CD4-positive, alpha-beta T cell treated with Interleukin-6 for 4 hours (primary cell): ENCODE measurements around the gene LRRC25.
"Not testable (repeated sequence)": the region's sequence is repeated elsewhere in the genome, so short reads cannot be mapped to it uniquely, and the experiment has no call there.

Experiments
- DNase-seq: peaks from one replicate; pipeline ENCODE4 v3.0.0-alpha.2; 2020; ENCODE audit warnings: mixed read lengths

LRRC25 gene

DNA sequence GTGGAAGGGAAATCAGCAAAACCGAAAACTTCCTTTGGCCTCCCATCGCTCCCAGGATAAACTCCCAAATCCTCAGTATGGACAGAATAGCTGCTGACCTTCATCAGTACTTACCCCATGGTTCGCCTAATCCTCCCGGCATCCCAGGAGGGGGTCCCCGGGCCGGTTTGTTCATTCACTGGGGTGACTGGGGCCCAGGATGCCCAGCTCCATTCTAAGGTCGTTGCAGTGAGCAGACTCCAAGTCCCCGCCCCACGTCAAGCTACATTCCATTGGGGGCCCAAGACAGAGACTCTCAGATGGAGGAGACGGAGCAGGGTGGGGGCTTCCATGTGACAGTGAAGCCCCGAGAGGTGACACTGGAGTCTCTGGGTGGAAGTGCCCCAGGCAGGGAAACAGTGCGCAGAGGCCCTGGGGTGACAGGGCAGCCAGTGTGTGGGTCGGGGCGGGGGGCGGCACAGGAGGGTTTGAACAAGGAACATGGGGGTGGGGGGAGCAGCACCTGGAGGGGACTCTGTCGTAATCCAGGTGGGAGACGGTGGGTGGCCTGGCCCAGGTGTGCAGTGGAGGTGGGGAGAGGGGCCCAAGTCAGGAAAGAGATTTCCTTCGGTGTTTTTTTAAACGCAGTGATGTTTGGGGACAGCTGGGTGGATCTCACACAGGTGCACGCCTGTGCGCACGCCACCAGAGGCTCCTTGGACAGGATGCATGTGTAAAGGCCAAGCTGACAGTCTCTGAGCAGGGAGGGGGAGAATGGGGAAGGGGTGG, 26.9 kb upstream of the LRRC25 start:
- no peak for DNase-seq

DNA sequence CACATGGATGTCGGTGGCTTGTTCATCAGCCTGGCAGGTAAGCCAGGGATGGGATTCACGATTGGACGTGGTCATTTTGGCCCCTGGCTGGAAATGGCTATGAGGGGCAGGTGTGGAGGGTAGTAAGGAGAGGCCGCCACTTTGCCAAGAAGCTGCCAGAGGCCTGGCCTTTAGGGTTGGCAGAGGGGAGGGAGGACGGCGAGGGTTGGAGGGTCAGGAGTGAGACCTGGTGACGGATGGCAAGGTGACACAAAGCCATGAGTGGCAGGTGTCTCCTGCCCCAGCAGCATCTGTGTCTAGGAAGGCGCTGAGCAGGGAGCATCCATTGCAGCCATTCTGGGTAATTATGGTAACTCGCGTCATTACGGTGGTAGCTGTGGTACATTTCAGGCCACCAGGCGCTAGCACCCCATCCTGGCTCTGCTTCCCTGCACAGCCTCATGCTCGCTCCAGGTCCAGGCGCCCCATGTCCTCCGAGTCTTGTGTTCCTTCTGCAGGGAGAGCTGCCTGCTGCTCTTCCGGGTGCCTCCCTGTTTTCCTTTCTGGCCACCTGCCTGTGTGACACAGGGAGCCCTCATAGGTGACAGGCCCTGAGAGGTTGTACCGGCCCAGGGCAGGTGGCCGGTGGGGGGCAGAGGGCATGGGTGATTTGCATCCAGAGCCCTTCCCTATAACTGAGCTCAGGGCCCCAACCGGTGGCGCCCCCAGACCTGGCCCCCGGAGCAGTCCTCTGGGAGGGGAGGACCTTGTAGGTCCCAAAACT, 26.0 kb upstream of the LRRC25 start:
- no peak for DNase-seq

DNA sequence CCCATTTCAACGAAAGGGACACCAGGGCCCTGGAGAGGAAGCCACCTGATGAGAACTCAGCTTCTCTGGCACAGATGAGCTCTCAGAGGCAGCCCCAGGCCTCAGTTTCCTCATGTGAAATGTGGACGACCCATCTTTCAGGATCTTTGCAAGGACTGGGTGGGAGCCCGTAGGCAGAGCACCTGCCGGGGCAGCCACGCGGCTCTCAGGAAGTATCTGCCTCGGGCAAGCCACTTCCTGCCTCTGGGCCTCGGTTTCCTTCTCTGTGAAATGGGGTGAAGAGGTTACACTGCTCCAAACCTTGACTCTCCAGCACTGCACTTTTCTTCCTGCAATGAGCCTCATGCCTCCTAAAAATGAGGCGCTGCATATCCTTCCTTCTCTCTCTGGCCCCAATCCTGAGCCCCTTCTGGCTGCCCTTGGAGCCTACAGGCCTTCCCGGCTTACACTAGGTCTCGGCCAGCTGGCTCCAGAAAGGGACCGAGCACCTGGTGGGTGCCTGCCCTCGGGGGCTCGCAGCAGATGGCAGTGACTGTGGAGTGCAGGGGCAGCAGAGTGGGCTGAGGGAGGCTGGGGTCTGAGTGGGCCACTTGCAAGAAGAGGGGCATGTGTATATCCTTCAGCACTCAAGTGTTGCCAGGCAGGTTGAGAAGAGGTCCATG, 25.2 kb upstream of the LRRC25 start:
- peak; percentile 57 for DNase-seq

DNA sequence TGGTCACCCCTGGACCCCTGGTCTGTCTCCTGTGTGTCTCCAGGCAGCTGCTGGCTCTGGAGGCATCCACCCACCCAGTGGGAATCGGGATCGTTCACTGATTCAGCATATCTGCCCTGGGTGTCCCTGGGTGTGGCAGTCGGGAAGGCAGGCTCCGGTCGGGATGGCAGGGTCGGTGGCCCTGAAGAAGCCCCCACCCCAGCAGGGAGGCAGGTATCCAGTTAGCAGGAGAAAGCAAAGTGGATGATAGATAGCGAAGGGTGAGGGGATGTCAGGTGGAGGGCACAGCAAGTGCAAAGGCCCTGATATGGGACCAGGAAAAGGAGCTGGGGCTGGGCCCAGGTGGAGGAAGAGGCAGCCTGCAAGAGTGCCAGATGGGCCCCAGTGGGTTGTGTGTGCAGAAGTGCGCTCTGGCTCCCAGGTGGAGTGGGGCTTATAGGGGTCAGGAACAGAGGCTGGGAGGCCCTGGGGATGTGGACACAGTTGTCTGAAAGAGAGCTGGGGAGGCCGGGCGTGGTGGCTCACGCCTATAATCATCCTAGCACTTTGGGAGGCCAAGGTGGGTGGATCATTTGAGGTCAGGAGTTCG, 24.0 kb upstream of the LRRC25 start:
- no peak for DNase-seq

DNA sequence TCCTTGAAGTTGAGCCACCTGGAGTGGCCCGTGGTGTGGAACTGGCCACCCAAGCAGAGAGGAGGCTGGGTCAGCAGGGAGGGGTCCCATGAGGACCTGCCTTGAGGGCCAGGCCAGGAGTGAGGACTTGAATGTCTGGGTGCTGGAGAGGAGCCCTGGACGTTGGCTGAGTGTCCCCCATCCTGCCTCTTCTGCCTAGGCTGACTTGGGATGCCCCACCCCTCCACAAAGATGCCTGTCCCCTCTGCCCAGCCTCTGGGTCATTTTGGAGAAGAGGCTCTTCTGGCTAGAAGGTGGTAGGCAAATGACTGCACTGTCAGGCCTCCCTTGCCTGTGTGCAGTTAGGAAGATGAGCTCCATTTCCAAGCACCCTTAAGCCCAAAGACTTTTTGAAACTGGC, 23.5 kb upstream of the LRRC25 start:
- no peak for DNase-seq

DNA sequence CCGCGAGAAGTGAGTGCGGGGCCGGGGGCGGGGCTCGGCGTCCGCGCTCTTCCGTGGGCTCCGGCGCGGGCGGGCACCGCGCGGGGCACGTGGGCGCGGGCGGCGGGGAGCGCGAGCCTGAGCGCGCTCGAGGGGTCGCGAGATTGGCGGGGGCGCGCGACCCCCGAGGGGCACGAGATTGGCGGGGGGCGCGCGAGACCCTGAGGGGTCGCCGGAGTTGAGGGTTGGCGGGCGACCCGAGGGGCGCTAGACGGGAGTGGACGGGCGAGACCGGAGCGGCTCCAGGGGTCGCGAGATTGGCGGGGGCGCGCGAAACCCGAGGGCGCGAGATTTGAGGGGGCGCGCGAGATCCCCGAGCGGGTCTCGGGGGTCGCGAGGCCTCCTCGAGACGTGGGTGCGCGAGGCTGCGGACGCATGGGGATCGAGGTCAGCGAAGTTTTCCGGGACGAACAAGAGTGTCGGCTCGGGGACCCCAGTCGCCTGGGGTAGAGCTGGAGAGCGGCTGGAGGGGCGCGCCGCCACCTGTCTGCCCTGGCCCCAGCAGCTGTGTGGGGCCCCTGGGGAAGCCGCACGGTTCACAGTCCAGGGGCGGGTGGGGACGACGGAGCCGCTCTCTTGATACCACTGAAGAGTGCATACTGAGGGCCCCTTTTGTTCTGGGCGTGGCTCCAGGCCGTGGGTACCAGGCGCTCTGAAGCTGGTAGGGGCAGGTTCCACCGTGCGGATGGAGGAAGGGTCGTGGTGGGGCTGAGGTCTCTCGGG, 22.5 kb upstream of the LRRC25 start:
- peak; percentile 59 for DNase-seq

DNA sequence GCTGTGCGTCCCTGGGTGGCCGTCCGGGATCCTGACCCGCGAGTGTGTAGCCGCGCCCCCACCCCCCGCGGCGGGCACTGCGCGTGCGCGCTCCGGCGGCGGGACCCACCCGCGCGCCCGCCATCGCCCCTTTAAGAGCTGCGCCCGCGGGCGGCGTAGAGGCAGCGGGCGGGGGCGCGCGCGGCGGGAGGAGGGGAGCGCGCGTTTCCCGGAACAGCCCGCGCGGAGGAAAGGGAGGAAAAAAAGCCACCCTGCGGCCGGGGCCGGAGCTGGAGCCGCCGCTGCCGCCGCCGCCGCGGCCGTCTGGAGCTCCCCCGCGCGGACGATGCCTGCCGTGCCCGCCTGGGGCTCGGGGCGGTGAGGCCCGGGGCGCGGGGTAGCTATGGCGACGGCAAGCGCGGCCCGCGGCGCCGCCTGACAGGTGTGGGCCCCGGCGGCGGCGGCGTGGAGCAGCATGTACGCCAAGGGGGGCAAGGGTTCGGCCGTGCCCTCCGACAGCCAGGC, 21.8 kb upstream of the LRRC25 start, which contains the start of gene SSBP4:
Gene SSBP4 (plus strand): TSS at position 204 of the 504 bp plus-strand sequence. CDS start 251 bp downstream, at position 455.
- DNase-seq, result peak; percentile 75

DNA sequence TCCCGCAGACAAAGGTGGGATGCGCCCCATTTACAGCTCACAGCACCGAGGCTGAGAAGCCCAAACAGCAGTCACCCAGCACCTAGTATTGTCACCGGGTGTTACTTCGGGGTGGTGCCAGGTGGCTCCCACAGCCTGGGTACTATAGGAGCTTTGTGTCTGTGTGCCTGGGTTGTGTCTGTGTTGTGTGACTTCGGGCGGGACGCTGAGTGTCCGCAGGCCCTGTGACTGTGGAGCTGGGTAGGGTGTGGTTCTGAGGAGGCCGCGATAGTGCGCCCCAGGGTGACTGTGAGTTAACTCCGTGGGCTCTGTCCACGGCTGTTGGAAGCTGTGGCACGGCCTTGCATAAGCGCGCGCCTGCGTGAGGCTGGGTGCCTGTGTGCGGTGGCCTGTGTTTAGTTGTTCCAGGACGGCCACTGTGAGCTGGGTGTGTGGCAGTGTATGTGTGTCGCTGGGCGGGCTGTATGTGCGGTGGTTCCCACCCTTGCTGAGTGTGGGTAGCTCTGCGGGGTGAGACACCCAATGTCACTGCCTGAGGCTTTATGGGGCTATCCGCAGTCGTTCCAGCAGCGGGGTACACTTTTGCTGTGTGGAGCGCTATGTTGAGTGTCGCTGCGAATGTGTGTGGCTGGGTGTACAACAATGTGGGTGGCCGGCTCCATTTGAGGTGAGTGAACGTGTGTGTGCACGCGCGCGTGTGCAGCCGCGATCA, 21.2 kb upstream of the LRRC25 start:
- peak; percentile 29 for DNase-seq

DNA sequence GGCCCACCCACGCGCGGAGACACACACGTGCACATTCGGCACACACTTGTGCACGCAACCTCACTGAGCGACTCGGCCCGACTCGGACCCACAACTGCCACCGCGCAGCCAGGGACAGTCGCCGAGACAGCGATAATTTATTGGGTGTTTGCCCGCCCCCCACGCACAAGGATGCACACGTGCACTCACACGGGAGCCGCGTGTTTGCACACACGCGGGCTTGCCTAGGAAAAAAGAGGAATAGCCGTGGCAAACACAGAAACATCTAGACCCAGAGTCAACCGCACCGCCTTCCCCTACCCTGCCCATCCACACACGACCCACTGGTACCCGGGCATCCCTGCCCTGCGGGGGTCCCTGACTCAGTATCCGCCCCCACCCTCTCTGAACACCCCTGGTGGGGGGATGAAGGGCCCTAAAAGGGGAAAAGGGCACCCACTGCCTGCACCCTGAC, 20.6 kb upstream of the LRRC25 start:
- DNase-seq, result no peak

DNA sequence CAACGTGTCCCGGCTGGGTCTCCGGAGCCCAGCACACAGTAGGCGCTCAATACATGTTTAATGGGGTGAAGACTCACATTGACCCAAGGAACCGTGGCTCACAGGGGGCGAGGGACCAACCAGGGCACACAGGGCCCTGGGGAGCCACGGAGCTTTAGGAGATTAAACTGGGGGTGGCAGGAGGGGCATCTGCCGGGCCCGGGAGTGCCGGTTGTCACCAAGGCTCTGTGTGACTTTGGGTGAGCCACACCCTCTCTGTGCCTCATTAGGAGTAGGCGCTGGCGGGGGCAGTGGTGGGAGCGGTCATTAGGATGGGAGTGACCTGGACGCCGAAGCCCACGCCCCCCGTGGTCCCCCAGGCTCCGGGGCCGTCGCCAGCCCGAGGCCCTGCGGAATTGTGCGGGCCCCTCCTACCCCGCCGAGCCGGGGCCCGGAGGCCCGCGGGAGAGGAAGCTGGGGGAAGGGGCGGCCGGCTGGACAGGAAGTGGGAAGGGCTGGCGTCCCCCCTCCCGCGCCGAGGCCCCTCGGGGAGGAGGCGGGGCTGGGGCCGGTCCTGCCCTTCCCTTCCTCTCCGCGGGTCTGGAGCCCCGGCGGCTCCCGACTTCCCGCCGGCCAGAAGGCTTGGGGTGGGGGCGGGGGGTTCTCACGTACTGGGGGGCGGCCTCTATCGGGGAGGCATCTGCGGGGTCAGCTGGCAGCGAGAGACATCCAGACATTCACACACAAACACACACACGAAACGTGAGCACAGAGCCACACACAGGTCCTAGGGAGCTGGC, 20.0 kb upstream of the LRRC25 start:
- no peak for DNase-seq

DNA sequence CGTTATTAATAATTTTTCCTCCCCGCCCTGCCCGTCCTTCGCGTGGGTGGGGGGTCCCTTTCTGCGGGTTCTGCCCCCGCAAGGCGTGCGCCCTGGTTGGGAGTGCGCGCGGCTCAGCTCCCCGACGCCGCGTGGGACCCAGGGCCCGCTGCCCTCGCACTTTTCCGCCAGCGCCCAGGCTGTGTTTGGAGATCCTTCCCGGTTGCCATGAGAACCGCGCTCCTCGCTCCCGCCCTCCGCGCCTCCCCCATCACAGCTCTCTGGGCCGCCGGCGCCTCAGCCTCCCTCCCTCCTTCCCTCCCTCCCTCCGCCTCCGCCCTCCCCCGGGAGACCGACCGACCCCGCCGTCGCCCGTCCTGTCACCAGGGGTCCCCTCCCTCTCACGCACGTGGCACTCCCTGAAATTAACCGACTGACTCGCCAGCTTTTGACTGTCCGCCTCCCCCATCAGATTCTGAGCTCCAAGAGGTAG, 19.4 kb upstream of the LRRC25 start:
- peak; percentile 59 for DNase-seq

DNA sequence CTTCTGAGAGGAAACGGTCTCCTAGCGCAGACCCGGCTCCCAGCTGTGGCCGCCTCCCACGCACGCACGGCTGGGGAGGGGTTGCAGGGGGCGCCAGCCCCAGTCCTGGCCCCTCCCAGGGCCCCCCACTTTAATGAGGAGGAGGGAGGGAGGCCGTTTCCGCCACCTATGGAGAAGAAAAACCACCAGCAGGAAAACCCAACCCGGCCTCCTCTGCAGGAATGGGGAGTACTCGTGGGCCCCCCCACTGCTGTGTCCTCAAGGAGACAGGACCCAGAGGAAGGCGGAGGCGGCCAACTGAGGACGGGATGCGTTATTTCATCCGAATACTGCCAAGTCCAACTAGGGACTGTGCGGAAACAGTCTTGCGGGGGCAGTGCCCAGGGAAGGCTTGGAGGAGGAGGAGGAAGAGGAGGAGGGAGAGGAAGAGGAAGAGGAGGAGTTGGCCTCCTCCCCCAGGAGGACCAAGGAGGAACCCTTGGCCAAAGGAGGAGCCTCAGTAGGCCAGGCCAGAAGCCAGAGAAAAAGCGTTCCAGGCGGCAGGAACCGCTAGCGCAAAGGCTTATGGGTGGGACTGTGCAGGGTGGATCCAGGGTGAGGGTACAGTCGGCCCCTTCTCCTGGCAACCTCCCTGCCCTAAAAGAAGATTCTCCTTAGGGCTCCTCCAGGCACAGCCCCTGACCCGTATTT, 17.9 kb upstream of the LRRC25 start:
- no peak for DNase-seq

DNA sequence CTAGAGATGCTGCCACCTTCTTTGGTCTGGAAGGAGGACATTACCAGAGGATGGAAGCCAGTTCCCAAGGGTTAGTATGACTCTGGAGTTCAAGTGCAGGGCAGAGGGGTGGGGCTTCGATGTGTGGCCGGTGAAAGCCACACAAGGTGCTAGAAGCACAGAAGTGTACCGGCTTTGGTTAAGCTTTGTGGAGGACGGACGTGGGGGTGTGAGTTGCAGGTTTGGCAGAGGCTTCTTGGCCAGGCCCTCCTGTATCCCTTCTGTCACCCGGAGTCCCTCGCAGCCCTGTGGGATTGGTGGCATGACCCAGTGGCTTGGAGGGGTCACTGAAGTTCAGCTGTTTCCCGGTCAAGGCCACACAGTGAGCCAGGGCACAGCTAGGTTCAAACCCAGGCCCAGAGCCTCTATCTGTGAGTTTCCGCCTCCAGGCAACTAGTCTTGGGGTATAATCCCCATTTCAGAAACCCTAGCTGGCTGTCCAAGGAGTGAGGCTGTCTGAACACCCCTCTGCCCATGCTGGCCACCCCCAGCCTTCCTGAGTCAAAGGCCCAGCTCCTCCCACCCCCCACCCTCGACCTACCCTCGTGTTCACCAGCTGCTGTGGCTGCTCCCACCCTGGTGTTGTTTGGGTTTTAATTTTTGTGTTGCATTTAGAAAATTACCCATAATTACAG, 17.2 kb upstream of the LRRC25 start:
- DNase-seq, result no peak

DNA sequence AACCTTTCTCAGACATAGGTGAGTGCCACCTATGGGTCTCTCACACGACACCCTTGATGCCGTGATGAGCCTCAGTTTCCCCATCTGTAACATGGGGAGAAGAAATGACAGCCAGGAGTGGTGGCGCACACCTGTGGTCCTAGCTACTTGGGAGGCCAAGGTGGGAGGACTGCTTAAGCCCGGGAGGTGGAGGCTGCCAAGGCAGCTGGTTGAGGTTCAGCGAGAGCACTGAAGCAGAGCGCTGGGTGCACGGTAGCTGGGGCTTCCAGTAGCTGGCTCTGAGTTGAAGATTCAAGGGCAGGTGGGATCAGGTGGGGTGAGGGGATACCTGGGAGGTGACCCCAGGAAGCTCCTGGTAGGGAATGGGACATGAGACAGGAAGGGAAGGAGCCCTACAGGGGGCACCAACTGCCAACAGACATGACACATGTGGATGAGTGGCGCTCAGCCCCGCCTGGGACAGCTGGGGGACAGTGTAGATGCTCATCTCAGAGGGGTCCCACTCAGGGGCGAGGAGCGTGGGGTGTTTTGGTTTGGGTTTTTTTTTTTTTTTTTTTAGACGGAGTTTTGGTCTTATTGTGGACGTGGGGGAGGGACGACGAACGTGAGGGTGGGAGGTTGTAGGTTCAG, 15.3 kb upstream of the LRRC25 start:
- DNase-seq, result no peak

DNA sequence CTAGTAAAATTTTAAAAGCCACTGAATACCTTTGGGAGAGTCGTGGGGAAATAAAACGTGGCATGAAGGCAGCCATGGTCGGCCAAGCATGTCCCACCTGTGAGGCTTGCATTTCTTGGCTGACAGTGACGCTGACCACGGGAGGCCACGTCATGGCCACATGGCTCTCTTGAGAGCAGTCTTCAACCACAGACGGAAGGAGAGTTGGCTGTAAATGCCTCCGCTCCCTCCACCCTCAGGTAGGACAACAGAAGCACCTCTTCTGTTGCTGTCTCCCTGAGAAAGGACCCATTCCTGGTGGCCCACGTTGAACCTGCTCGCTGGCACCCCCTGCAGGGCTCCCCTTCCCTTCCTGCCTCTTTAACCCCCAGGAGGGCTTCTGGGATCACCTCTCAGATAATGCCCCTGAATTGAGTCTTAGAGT, 10.6 kb upstream of the LRRC25 start:
- peak; percentile 33 for DNase-seq

DNA sequence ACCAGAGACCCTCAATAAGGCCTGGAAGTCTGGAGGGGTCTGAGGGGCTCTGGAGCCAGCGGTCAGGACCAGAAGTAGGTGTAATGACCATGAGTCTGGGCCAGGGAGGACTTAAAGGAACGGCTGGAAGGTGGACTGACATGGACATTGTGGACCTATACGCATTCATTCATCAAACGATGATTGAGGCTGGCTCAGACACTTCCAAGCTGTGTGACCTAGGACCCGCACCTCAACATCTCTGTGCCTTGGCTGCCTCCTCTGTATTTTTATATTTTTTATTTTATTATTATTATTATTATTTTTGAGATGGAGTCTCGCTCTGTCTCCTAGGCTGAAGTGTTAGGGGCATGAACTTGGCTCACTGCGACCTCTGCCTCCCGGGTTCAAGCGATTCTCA, 9.3 kb upstream of the LRRC25 start:
- DNase-seq, result no peak

DNA sequence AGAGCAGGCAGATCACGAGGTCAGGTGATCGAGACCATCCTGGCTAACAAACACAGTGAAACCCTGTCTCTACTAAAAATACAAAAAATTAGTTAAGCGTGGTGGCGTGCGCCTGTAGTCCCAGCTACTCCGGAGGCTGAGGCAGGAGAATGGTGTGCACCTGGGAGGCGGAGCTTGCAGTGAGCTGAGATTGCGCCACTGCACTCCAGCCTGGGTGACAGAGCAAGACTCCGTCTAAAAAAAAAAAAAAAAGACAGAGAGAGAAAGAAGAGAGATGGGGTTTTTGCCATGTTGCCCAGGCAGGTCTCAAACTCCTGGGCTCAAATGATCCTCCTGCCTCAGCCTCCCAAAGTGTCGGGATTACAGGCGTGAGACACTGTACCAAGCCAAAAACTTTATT, 8.3 kb upstream of the LRRC25 start:
- not testable (repeated sequence) for DNase-seq

DNA sequence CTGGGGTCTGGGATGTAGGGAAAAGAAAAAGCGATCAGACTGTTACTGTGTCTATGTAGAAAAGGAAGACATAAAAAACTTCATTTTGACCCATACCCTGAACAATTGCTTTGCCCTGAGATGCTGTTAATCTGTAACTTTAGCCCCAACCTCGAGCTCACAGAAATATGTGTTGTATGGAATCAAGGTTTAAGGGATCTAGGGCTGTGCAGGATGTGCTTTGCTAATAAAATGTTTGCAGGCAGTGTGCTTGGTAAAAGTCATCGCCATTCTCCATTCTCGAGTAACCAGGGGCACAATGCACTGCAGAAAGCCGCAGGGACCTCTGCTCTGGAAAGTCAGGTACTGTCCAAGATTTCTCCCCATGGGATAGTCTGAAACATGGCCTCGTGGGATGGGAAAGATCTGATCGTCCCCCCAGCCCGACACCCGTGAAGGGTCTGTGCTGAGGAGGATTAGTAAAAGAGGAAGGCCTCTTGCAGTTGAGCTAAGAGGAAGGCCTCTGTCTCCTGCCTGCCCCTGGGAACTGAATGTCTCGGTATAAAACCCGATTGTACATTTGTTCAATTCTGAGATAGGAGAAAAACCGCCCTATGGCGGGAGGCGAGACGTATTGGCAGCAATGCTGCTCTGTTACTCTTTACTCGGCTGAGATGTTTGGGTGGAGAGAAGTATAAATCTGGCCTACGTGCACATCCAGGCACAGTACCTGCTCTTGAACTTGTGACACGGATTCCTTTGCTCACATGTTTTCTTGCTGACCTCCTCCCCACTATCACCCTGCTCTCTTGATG, 5.2 kb upstream of the LRRC25 start:
- DNase-seq, result not testable (repeated sequence)
